ENCODE measurements around the gene YES1.

- TF ChIP-seq POLR2AphosphoS5 (IDR thresholded peaks at IDR 0.05; ENCODE audit: insufficient read depth, low read depth, low read length) (no peak), CTCF (IDR thresholded peaks at IDR 0.05; ENCODE audit: extremely low read depth in 1 of 2, insufficient read depth in 1 of 2, low read depth in 1 of 2, low read length in 2 of 2) (peak; percentile 46 to 51), MAX (IDR thresholded peaks at IDR 0.05; ENCODE audit: insufficient read depth, insufficient read length) (no peak), JUN (IDR thresholded peaks at IDR 0.05; ENCODE audit: borderline replicate concordance, insufficient read depth, insufficient read length, low read depth) (peak; percentile 27), EZH2 (IDR thresholded peaks at IDR 0.05; ENCODE audit: borderline replicate concordance, low read depth, low read length, severe bottlenecking) (no peak), POLR2A (IDR thresholded peaks at IDR 0.05; ENCODE audit: low read depth, low read length) (no peak), FOS (IDR thresholded peaks at IDR 0.05; ENCODE audit: borderline replicate concordance, insufficient read depth, low read length) (no peak), MYC (IDR thresholded peaks at IDR 0.05; ENCODE audit: low read depth, low read length) (no peak), GATA2 (IDR thresholded peaks at IDR 0.05; ENCODE audit: insufficient read depth, insufficient read length, low read depth, low read length) (no peak)
These were observed 70.0 kb downstream of the YES1 start for GRCh38 chr18:741931-742512.

Data from endothelial cell of umbilical vein (primary cell).